HG03103 (cell line): Measurements from ENCODE around the gene RIMBP2.

ENCODE experiments used
- ATAC-seq: cut with Tn5 transposase; IDR thresholded peaks from one replicate; pipeline ENCODE4 v1.9.1; 2021; ENCODE audit warnings: low read depth; ENCODE audit not compliant: unreplicated experiment

Gene RIMBP2

DNA sequence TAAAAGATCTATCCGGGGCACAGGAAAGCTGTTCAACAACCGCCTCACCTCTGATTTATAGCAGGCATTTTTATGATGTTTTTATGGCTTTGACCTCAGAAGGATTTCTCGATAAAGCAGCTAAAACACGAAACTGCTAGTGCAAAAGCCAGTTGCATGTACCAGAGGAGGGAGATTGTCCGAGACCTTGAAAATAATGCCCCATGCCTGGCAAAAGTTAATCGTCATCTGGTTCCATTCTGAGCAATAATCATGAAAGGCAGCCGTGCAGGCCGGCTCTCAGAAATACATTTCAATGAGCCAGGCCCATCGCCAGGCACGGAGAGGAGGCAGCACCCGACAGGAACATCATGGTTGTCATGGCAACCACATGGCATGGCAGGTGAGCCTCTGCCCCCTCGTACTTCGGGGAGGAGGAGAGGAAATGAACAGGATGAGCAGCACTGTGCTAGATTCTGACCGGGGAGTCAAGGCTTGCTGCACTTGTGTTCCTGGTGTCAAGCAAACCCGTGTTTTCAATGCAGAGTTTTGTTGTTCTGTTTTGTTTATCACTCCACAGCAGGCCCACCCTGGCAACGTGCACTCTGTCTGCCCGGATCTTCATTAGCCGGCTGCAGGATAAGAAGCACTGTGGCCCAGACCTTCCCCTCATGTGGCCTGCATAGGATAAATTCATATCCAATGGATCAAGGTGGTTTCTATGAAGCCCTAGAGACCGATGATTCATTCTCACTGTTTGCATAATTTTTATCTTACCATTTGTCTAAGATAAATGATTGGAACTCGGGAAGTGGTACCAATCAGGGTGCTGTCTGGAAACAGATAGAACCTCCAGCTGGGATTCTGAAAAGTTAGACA is 160.2 kb downstream of the RIMBP2 start:
- no peak for ATAC-seq

- ATAC-seq, result no peak
Measured at GRCh38 chr12:130555221-130555620, 160.9 kb downstream of the RIMBP2 start.

DNA sequence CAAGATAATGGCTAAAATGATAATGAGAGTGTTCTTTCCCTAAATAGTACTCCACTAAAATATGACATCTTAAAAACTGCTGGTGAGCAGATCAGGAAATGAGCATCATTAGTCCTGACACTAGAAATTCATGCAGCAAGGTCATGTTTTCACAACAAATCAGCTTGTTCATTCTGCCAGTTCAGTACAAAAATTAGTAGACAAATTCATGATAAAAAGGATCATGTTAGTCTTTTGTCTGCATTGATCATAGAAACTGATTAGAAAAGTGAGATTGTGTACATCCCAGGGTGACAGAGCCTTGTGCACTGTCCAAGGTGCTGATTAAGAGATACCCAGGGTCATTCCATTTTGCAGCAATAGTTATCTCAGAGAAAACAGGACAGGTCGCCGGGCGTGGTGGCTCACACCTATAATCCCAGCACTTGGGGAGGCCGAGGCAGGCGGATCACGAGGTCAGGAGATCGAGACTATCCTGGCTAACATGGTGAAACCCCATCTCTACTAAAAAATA is 163.6 kb downstream of the RIMBP2 start:
- ATAC-seq, result no peak

DNA sequence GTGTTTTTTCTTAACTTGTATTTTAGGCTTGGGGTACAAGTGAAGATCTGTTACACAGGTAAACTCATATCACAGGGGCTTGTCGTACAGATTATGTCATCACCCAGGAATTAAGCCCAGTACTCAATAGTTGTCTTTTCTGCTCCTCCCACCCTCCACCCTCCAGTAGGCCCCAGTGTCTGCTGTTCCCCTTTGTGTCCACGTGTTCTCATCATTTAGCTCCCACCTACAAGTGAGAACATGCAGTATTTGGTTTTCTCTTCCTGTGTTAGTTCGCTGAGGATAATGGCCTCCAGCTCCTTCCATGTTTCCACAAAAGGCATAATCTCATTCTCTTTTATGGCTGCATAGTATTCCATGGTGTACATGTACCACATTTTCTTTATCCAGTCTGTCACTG is 166.7 kb downstream of the RIMBP2 start:
- ATAC-seq, result no peak

GRCh38 chr12:130547480-130548155 is 168.5 kb downstream of the RIMBP2 start:
- ATAC-seq, result no peak

GRCh38 chr12:130546494-130546893 is 169.6 kb downstream of the RIMBP2 start:
- ATAC-seq, result no peak

- no peak for ATAC-seq
Measured at GRCh38 chr12:130545475-130545874, 170.6 kb downstream of the RIMBP2 start.

- no peak for ATAC-seq
Measured at GRCh38 chr12:130540376-130540775, 175.7 kb downstream of the RIMBP2 start.

- no peak for ATAC-seq
Measured at GRCh38 chr12:130538343-130539095, 177.6 kb downstream of the RIMBP2 start.

GRCh38 chr12:130537655-130538054 is 178.4 kb downstream of the RIMBP2 start:
- no peak for ATAC-seq

GRCh38 chr12:130537051-130537450 is 179.0 kb downstream of the RIMBP2 start:
- ATAC-seq, result no peak

DNA sequence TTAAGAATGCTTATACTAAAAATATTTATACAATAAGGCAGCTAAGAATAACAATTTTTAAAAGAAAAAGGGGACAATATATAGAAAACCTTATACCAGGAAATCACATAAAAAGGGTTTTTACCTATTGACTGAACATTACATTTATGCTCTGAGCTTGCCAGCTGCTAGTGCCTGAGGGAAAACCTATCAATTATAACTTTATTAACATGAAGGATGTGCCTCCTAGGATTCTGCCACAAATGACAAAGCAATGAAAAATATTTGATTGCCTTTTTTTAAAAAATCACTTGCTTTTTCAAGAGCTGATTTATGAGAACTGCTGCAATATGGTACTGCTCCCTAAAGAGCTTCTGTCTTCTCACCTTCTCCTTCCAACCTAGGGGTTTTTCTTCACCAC is 185.7 kb downstream of the RIMBP2 start:
- no peak for ATAC-seq

GRCh38 chr12:130529781-130530180 is 186.3 kb downstream of the RIMBP2 start:
- no peak for ATAC-seq

GRCh38 chr12:130527239-130527638 is 188.9 kb downstream of the RIMBP2 start:
- ATAC-seq, result no peak

DNA sequence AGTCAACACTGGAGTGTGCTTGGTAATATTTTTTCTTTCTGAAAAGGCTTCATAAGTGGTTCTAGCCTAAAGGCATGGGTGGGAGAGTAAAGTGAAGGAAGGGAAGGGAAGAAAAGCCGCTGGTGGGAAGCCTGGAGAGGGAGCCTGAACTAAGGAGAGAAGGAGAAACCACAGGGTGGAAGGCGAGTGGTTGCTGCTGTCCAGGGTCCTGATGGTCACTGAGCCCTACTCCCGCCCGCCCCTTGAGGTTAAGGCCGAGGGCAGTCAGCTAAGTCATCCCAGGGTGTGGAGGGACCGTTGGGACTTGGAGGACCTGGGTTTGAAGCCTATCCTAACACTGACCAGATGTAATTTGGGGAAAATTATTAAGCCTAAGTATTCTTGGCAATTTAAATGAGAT is 189.3 kb downstream of the RIMBP2 start:
- no peak for ATAC-seq

DNA sequence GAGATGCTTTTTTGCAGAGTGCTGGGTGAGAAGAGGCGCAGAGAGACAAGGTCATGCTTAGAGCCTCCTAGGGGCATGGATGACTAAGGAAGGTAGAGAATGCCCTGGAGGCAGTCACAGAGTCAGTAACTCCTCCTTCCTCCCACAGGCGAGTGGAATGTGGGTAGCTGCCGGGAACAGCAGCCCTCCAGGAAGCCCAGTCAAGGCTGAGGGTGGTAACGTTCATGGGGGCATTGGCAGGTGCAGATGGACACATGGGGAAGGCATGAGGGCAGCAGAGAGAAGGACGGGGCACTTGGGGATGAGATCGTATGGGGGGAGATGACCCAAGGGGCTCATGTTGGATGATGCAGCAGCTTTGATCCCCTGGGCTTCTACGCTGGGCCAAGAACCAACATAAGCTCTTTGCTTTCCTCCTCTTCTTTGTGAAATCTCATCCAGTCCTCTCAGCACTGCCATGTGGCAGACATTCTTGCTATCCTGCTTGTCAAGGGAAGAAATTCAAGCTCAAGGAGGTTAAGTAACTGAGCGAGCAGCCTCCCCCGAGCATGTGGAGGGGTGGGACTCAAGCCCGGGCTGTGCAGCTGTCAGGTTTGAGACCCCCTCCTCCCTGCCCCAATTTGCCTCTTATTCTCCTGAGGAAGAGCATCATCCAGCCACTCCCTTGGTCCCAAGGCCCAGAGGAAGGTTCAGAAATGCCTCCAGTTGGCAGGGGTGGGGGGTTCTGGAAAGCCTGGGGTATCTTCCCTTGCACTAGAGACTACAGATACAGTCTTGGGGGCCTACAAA is 190.5 kb downstream of the RIMBP2 start:
- ATAC-seq, result no peak

DNA sequence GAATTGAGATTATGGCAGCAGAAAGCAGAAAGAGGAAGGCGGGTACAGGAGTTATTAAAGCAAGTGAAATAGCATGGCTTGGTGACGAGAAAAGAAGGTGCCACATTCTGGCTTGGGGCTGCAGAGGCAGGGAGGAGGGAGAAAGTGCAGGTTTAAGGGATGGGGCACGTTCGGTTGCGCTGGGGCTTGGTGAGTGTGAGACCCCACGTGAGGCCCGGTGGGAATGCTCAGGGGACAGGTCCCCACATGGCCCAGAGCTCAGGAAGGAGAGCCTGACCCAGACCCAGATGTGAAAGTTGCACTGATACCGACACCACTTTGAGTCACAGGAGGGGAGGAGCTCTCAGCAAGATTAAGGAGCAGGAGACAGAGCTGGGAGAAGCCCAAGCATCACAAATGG is 191.3 kb downstream of the RIMBP2 start:
- ATAC-seq, result no peak

- ATAC-seq, result no peak
Measured at GRCh38 chr12:130523863-130524614, 192.1 kb downstream of the RIMBP2 start.

DNA sequence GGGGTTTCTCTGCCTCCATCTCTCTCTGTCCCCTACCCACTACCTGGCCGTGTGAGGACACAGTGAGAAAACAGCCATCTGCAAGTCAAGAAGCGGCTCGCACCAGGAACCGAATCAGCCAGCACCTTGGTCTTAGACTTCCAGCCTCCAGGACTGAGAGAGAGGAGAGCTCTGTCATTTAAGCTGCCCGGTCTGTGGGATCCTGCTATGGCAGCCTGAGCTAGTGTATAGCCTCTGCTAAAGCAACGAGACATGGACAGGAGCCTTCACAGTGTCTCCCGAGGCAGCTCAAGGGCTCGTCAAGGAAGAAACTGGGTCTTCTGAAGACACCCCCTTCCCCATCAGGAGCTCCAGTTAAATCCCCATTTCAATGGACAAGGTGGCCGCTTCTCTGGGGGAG is 192.9 kb downstream of the RIMBP2 start:
- no peak for ATAC-seq
